Brain microvascular endothelial cell (primary cell): ENCODE data around the gene CPEB4.

Source experiments
- DNase-seq: peaks from one replicate; pipeline ENCODE4 v3.0.0-alpha.2; 2020
- H3K27ac ChIP-seq: fragments of 250-450 bp; sonication (Bioruptor Pico); 2 replicates; pipeline ENCODE4 v1.5.1; 2020; ENCODE audit warnings: mild to moderate bottlenecking, moderate library complexity
- H3K27me3 ChIP-seq: fragments of 250-450 bp; sonication (Bioruptor Pico); replicated peaks from 2 replicates; pipeline ENCODE4 v1.5.1; 2020; ENCODE audit warnings: mild to moderate bottlenecking
- H3K36me3 ChIP-seq: fragments of 250-450 bp; sonication (Bioruptor Pico); replicated peaks from 2 replicates; pipeline ENCODE4 v1.5.1; 2020; ENCODE audit warnings: mild to moderate bottlenecking
- H3K4me3 ChIP-seq: 2 replicates; pipeline ENCODE4 v1.5.1; 2011; ENCODE audit warnings: low read depth, mild to moderate bottlenecking, control low read depth, low read length, moderate library complexity
- in situ Hi-C: cut with HindIII; loops from 2 replicates; pipeline ENCODE4 v1.10.0; 2017; ENCODE audit warnings: low sequenced_read_pairs, low pct_ligation_motif_present
- TF ChIP-seq, protein P1 (sequence below): IDR thresholded peaks from 2 replicates; pipeline ENCODE4 v1.5.1; 2011; ENCODE audit warnings: low read depth, mild to moderate bottlenecking, moderate library complexity, low read length, control low read depth, inconsistent platforms; ENCODE audit errors: missing control alignments

CPEB4 gene

DNA sequence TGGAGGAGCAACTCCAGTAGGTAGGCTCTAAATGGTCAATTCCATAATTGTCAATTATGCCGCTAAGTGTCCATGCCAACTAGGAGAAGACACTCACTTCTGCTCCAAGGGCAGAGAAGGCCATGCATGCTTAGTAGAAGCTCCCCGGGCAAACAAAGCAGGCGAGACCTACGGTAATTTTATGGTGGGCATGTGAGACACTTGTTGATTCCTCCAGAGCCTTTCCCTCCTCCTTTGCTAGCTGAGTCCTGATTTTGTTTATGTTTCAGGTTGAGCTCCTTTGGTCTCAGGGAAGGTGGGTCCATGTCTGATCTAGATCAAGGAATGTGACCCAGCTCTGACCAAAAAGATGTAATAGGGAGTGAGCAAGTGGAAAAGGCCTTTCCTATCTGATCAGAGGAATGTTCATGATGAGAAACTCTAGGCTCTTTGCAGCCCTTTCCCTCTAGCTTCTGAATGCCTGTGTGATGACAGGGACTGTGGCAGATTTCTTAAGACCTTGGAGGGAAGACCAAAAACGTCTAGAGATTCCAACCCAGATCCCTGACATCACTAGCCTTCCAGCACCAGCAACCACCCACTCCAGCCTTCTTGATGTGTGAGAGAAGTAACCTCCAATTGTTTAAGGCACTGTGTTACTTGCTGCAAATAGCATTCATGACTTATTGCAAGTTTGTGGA, 7.7 kb upstream of the CPEB4 start:
- TF ChIP-seq, protein P1, sequence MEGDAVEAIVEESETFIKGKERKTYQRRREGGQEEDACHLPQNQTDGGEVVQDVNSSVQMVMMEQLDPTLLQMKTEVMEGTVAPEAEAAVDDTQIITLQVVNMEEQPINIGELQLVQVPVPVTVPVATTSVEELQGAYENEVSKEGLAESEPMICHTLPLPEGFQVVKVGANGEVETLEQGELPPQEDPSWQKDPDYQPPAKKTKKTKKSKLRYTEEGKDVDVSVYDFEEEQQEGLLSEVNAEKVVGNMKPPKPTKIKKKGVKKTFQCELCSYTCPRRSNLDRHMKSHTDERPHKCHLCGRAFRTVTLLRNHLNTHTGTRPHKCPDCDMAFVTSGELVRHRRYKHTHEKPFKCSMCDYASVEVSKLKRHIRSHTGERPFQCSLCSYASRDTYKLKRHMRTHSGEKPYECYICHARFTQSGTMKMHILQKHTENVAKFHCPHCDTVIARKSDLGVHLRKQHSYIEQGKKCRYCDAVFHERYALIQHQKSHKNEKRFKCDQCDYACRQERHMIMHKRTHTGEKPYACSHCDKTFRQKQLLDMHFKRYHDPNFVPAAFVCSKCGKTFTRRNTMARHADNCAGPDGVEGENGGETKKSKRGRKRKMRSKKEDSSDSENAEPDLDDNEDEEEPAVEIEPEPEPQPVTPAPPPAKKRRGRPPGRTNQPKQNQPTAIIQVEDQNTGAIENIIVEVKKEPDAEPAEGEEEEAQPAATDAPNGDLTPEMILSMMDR = no peak
- H3K27ac ChIP-seq = peak overlapping the region; percentile 54
- in situ Hi-C loops = no loop called here
- peak; percentile 92 for DNase-seq
- H3K27me3 ChIP-seq = no peaks in the 10 kb centered on the region
- H3K4me3 ChIP-seq = no peak overlapping the region
- no peaks in the 10 kb centered on the region for H3K36me3 ChIP-seq

DNA sequence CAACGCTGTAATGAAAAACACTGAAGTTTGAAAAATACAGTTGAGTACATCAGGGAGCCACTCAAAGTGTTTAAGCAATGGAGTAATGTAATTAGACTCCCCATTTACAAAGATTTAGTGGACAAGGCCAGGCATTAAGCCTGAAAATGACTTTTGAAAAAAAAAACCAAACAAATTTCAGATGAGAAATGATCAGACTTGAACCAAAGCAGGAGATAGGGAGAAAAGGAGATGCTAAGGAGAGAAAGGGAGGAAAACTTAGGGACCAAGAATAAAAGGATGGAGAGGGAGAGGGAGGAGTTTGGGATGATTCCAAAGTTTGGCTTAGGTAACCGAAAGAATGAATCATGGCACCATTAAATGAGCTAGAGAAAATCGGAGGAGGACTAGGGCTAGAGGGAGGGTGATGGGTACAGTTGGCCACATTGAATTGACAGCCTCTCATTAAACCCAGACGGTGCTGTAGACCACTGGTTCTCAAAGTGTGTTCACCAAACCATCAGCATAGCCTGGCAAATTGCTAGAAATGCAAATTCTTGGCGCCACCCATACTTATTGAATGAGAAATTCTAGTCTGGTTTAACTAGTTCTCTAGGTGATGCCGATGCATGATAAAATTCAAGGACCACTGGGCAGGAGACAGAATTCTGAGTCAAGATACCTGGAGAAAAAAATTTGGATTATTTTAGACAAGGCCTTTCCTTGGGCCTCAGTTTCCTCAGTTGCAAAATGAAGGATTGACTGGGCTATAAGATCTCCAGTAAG, 6.2 kb upstream of the CPEB4 start:
- Histone ChIP-seq H3K4me3 (no peak overlapping the region), H3K36me3 (no peaks in the 10 kb centered on the region), H3K27ac (no peak overlapping the region), H3K27me3 (no peaks in the 10 kb centered on the region)
- no peak for DNase-seq
- in situ Hi-C loops = no loop called here
- TF ChIP-seq, protein P1 = no peak

DNA sequence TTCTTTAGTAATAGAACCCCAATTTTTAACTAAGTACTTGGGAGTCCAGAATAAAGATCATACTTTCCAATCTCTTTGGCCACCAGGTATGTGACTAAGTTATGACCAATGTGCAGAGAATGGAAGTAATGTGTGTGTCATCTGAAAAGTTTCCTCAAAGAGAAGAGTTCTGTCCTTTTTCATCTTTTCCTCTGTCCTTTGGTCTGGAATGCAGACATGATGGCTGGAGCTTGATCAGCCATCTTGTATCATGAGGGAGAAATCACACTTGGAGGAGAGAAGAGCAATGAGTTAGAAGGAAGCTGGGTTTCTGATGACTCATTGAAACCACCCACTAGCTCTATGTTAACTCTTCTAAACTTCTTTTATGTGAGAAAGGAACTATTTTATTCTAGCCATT, 5.5 kb upstream of the CPEB4 start:
- in situ Hi-C loops = no loop called here
- Histone ChIP-seq H3K4me3 (no peak overlapping the region), H3K36me3 (no peaks in the 10 kb centered on the region), H3K27ac (no peak overlapping the region), H3K27me3 (no peaks in the 10 kb centered on the region)
- DNase-seq = no peak
- TF ChIP-seq, protein P1 = no peak

DNA sequence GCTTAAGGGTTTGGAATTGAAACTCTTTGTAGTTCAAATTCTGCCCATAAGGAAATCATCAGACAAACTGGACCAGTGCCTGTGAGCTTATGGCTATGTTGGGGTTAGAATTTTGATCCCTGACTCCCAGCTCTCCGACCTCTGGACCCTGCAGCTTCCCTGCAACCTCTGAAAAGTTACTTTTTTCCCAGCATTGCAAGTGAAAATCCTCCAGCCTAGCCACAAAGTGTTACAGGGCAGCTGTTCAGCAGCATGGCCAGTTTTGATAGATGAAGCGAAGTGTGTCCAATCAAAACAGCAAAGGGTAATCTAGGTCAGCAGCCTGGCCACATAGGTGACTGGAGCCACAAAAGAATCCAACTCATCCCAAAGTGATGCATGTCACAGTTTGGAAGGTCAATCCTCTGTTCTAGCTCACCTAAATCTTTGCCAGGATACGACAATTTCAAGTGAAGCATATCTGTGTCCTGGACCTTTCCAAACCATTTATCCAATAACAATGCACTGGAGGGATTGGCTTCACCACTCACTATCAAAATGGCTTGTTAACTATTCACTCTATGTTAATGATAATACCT, 4.7 kb upstream of the CPEB4 start:
- H3K27ac ChIP-seq = no peak overlapping the region

DNA sequence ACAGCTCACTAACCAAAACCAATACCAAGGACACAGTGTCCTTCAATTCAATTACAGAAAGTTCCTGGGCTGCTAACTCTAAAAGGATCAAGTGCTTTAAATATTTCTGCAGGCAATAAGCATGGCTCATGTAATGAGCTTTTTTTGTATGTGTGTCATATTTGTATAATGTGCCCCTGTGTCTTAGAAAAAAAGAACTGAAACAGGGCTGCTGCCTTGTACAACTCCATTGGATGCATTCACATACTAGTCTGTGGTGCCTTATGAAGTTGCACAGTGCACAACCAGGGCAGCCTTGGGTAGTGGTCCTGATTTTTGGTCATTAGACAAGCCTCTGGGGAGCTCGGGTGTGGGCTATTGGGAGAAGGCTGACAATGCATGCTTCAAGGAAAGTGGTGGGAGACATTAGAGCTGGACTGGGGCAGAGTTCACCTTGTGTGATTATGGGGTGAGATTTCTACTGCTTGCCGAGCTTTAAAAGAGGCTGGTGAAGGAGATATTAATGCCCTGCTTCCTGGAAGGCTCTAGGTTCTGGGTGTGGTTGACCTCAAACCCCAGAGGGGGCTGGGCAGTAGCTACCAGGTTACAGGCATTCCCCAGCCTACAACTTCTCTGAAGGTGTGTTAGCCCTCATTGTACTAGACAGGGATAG, 3.6 kb upstream of the CPEB4 start:
- Histone ChIP-seq H3K27me3 (no peaks in the 10 kb centered on the region), H3K4me3 (no peak overlapping the region), H3K27ac (no peak overlapping the region), H3K36me3 (no peaks in the 10 kb centered on the region)
- DNase-seq = no peak
- TF ChIP-seq, protein P1 = no peak
- in situ Hi-C loops = no loop called here

More for the DNA sequence above, 4.7 kb upstream of the CPEB4 start:
- Histone ChIP-seq H3K27me3 (no peaks in the 10 kb centered on the region), H3K36me3 (no peaks in the 10 kb centered on the region), H3K4me3 (no peak overlapping the region)
- TF ChIP-seq, protein P1 = no peak
- in situ Hi-C loops = no loop called here
- no peak for DNase-seq
